ENCODE data around the gene DNAJC16.

DNAJC16 gene

DNA sequence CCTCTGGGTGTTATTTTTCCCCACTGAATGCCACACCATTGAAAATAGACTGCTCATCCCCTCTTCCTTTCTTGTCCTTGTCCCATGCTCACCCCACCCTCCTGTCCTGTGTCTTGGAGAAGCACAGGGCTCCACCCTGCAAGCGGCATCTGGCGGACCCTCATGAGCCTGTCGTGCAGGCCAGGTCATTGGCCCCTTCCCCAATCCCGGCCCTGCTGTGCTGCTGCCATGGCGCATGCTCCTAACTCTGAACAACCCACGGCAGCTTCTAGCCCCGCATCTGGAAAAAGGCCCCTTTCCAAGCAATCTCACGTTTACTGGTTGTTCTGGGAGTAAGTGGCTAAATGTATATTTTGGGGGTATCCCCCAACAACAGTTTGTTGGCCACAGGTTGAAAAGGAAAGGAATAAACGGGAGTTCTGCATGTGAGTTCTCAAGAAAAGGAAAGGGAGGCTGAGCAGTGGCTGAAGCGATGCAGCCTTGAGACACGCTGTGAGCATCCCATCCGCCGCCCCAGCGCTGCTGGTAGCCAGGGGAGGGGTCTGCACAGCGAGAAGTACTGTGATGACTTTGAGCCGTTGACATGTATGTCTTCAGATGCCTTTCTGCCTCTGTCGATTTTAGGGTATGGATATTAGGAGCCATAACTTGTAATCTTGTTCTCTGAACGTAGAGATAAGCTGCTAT, 41.9 kb downstream of the DNAJC16 start:
- TF ChIP-seq POLR2AphosphoS5 (IDR thresholded peaks at IDR 0.05; ENCODE audit: low read depth, low read length): no peak
- no peak for TF ChIP-seq TAF1 (IDR thresholded peaks at IDR 0.05; ENCODE audit: borderline replicate concordance, insufficient read depth, low read length)
- TF ChIP-seq, protein P1, sequence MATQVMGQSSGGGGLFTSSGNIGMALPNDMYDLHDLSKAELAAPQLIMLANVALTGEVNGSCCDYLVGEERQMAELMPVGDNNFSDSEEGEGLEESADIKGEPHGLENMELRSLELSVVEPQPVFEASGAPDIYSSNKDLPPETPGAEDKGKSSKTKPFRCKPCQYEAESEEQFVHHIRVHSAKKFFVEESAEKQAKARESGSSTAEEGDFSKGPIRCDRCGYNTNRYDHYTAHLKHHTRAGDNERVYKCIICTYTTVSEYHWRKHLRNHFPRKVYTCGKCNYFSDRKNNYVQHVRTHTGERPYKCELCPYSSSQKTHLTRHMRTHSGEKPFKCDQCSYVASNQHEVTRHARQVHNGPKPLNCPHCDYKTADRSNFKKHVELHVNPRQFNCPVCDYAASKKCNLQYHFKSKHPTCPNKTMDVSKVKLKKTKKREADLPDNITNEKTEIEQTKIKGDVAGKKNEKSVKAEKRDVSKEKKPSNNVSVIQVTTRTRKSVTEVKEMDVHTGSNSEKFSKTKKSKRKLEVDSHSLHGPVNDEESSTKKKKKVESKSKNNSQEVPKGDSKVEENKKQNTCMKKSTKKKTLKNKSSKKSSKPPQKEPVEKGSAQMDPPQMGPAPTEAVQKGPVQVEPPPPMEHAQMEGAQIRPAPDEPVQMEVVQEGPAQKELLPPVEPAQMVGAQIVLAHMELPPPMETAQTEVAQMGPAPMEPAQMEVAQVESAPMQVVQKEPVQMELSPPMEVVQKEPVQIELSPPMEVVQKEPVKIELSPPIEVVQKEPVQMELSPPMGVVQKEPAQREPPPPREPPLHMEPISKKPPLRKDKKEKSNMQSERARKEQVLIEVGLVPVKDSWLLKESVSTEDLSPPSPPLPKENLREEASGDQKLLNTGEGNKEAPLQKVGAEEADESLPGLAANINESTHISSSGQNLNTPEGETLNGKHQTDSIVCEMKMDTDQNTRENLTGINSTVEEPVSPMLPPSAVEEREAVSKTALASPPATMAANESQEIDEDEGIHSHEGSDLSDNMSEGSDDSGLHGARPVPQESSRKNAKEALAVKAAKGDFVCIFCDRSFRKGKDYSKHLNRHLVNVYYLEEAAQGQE (IDR thresholded peaks at IDR 0.05; ENCODE audit: insufficient read depth in 1 of 2, low read depth in 2 of 2, low read length in 2 of 2): no peak
- no peak for TF ChIP-seq FOXP2 (optimal IDR thresholded peaks at IDR 0.05; ENCODE audit: borderline replicate concordance, extremely low read depth, extremely low read length, insufficient read depth)
- TF ChIP-seq SIN3A (IDR thresholded peaks at IDR 0.05; ENCODE audit: borderline replicate concordance, insufficient read depth, low read length): no peak

DNA sequence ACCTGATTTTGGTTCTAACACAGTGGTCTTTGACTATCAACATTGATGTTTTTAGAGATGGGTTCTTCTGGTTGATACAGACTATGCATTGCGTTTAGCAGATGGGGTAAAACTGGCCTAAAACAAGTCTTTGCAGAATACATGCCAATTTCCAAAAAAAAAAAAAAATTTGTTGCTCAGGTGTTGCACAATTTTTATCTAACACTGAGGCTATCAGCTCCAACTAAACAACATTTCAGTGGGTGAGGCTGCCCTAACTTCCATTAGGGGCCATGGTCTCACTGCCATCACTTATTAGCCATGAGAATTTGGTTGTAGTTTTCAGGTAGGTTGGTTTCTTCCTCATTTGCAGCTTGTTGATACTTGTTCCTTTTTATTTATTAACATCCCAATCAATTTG, 44.2 kb downstream of the DNAJC16 start:
- TF ChIP-seq, protein P1 (IDR thresholded peaks at IDR 0.05; ENCODE audit: insufficient read depth in 1 of 2, low read depth in 2 of 2, low read length in 2 of 2): no peak

DNA sequence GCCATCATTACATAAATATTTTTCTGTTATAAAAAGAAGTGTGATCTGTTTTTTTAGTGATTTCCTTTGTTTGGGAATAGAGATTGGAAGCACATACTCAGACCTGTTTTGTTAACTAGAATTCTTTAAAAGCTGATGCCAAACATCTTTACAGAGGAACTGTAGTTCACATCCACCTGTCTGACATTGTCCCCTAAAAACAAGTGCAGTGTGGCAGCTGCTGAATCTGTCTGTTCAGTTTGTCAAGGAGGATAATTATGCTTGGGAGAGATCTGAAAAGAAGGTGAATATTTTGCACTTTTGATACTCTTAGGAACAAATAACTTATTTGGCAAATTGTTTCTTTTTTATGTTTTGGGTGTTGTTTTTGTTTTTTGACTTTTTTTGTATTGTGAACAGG, 44.6 kb downstream of the DNAJC16 start:
- TF ChIP-seq POLR2AphosphoS5 (IDR thresholded peaks at IDR 0.05; ENCODE audit: low read depth, low read length) (no peak), TAF1 (IDR thresholded peaks at IDR 0.05; ENCODE audit: borderline replicate concordance, insufficient read depth, low read length) (no peak), FOXP2 (optimal IDR thresholded peaks at IDR 0.05; ENCODE audit: borderline replicate concordance, extremely low read depth, extremely low read length, insufficient read depth) (no peak), SIN3A (IDR thresholded peaks at IDR 0.05; ENCODE audit: borderline replicate concordance, insufficient read depth, low read length) (no peak)
- TF ChIP-seq, protein P1 (IDR thresholded peaks at IDR 0.05; ENCODE audit: insufficient read depth in 1 of 2, low read depth in 2 of 2, low read length in 2 of 2): no peak

DNA sequence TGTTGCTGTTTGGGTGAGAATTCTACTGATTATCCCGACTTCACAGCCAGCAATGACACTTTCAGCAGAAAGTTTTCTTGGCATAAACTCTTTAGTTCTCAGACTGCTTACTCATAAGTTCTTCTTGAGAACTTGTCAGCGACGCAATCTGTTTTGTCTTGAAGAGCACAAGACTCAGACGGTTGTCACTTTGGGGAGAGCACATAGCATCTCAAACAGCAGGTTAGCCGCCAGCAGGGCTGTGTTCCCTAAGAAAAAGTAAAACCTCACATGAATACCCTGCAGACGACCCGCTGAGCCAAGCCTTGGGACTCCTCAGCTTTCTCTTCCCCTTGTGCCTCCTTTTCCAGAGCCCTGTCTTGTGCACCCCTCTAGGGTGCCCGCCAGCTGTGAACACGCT, 46.8 kb downstream of the DNAJC16 start:
- TF ChIP-seq SIN3A (IDR thresholded peaks at IDR 0.05; ENCODE audit: borderline replicate concordance, insufficient read depth, low read length) (no peak), FOXP2 (optimal IDR thresholded peaks at IDR 0.05; ENCODE audit: borderline replicate concordance, extremely low read depth, extremely low read length, insufficient read depth) (no peak), POLR2AphosphoS5 (IDR thresholded peaks at IDR 0.05; ENCODE audit: low read depth, low read length) (no peak)
- TF ChIP-seq, protein P1 (IDR thresholded peaks at IDR 0.05; ENCODE audit: insufficient read depth in 1 of 2, low read depth in 2 of 2, low read length in 2 of 2): no peak

DNA sequence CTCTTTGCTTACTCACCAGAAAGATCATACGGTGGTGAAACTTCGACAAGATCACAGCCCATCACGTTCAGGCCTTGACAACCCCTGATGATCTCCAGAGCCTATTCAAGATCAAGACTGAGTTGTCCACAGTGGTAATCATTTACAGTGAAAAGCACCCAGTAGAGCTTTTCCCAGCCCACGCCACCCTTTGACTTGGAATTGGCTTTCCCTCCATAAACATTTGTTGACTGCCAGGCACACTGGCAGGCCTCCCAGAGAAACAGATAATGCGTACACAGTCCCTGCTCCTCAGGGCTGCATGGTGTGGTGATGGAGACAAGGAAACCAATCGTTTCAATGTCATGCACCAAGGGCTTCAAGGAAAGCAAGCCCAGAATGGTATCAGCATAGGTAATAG, 48.1 kb downstream of the DNAJC16 start:
- TF ChIP-seq TAF1 (IDR thresholded peaks at IDR 0.05; ENCODE audit: borderline replicate concordance, insufficient read depth, low read length) (no peak), SIN3A (IDR thresholded peaks at IDR 0.05; ENCODE audit: borderline replicate concordance, insufficient read depth, low read length) (no peak), FOXP2 (optimal IDR thresholded peaks at IDR 0.05; ENCODE audit: borderline replicate concordance, extremely low read depth, extremely low read length, insufficient read depth) (no peak), POLR2AphosphoS5 (IDR thresholded peaks at IDR 0.05; ENCODE audit: low read depth, low read length) (no peak)
- TF ChIP-seq, protein P1 (IDR thresholded peaks at IDR 0.05; ENCODE audit: insufficient read depth in 1 of 2, low read depth in 2 of 2, low read length in 2 of 2): no peak

All from PFSK-1 (cell line).